Measurements from ENCODE around the gene KSR1.
A peak's percentile ranks its signal among the peaks of the same experiment; 100 is the strongest.
"Not testable (repeated sequence)": the region's sequence is repeated elsewhere in the genome, so short reads cannot be mapped to it uniquely, and the experiment has no call there.

KSR1 gene

DNA sequence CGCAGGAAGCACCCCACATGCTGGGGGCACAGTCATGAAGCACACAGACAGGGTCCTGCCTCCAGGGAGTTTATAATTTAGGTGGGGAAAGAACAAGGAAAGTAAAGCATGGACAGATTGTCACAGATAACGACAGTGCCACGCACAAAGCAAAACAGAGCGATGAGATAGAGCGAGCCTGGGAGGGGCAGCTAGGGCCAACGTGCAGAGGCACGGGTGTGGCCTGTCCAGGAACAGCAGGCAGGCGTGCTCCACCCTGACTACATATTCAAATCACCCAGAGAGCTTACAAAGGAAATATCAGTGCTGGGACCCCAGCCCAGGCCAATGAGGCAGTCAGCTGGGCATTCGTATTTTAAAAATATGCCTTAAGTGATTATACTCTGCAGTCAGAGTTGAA lies 191.5 kb downstream of the KSR1 start:
- DNase-seq: no peak

DNA sequence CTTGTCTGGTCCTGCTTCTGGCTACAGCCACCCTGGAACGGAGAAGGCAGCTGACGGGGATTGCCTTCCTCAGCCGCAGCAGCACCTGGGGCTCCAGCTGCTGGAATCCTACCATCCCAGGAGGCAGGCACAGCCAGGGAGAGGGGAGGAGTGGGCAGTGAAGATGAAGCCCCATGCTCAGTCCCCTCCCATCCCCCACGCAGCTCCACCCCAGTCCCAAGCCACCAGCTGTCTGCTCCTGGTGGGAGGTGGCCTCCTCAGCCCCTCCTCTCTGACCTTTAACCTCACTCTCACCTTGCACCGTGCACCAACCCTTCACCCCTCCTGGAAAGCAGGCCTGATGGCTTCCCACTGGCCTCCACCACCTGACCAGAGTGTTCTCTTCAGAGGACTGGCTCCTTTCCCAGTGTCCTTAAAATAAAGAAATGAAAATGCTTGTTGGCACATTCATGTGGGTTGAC lies 192.9 kb downstream of the KSR1 start:
- not testable (repeated sequence) for DNase-seq

DNA sequence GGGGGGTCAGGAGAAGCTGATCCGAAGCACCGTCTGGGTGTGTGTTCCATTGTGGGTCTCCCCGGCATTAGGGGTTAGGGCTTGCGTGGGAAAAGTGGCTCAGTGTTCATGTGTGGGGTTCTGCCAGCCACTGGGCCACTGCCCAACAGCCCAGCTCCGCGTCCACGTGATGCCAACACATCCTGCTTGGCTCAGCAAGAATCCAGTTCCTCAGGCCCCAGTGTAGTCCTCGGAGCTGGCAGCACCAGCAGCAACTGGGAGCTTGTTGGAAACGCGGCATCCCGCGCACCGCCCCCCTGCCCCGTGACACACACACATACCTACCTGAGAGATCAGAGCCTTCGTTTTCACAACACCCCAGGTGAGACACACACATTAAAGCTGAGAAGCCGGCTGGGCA lies 193.7 kb downstream of the KSR1 start:
- no peak for DNase-seq

DNA sequence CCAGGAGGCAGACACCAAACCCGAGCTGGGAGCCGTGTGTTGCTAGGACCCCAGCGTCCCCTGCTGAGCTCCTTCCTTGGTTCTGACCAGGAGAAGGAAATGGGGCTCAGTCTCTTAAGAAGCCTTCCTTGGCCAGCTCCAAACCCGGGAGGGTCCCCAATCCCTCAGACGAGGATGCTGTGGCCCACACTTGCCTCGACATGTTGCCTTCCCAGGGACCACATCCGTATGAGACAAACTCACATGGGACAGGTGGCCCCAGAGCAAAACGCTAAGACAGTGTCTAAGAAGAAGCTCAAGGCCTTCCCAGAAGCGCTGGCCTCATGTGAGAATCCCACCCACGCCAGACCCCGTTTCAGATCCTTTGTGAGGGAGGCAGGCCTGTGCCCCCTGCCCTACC lies 194.6 kb downstream of the KSR1 start:
- no peak for DNase-seq

DNA sequence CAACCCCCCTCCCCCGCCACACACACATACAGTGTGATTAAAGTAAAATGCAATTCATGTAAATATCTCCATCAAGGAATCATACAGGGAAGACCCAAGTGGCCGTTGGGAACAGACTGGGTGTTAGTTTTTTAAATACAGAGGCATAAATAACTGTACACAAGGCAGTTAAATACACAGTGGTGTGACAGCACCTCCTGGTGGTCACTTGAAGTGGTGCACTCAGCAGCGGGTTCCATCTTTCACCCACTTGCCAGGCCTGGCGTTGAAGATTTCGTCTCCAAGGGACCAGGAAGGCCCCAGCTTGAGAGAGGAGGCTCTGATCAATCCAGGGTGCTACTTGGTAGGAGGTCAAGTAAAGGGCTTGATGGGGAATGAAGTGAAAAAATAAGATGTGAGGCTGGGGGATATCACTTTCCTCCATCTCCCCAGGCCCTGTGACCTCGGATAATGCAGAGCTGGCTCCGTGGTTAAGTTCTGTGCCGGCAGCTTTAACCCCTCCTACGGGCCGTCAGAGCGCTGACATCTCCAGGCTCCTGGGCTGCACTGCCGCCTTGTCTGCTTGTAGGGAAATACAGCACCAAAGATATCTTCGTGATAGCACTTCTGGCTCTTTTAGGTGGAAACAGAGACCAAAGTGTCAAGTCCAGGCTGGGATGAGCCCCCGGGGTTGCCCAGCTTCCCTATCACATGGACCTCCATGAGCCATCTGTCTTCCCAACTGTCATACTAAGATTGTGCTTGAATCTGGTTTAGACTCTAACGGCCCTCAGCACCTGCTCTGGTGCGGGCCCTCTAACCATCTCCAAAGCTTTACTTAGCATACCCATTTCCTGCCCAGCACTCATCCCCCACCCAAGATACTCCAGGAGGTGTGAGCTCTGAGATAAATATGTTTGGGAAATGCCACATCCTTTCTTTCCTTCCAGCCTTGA lies 195.4 kb downstream of the KSR1 start:
- peak; percentile 28 for DNase-seq

DNA sequence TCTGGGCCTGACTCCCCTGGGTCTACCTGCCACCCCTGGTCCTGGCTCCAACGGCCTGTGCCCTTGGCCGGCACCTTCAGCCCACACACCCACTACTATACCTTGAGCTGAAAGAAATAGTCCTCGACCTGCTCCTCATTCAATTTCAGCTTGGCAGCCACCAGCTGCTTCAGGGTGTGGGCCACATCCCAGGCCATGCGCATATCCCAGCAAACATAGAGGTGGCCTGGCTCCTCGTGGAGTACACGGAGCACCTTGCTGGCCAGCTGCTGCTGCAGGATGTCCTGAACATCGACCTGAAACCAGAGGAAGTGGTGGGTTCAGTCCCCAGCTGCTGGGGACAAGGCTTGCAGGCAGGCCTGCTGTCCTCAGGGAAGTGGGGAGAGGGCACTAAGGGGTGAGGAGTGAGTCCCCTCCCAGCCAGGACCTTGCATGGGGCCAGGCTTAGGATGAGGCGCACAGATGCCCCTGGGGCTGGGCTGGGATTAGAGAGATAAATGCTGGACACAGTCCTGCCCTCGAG lies 197.3 kb downstream of the KSR1 start:
- DNase-seq: not testable (repeated sequence)

DNA sequence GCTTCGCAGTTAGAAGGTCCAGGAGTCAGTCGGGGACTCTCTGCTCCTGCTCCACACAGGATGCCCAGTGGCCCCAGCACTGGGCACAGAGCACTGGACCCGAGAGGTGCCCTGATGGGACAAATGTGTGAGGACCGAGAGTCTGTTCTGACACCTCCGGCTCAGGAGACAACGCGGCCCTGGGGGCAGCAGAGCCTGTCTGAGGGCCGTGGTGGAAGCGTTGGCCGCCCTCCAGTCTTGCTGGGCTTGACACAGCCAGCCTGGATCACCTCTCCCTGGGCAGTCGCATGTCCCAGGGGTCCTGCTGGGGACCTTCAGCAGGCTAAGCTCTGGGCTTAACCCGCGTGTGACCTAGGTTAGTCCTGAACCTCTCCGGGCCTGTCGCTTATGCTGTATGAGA lies 197.9 kb downstream of the KSR1 start:
- no peak for DNase-seq

DNA sequence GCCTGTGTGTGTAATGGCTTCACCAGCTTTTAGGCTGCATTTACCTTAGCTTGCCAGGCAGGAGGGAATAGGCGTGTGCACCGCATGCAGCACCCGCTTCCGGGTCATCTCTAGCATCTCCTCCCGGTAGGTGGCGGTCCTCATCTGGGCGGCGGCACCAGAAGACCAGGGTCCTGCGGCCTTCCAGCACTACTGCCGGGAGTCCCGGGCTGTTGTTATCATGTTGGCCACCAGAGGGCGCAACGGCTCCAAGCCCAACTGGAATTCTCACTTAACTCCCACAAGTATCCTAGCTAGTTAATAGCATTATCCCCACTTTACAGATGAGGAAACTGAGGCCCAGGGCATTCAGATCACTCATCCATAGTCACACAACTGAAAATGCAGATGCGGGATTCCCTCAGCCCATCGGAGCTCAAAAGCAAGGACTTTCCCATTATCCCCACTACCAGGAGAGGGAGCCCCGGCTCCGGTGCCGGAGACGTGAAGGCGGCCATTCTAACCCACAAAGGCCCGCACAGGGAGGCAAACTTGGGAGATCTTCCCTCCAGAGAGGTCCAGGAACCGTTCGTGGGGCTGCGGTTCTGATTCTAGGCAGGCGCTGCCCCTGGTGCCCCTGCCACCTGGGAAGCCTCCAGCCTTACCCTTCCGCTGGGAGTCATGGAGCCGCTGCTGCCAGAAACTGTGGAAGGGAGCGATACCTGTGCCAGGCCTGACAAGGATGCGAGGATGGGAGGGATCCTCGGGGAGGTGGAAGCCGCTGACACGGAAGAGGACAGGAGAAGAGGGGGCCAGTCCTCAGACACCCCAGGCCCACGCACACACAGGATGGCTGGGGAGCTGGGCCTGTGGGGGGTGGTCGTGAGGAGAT lies 198.6 kb downstream of the KSR1 start:
- DNase-seq: peak; percentile 77

DNA sequence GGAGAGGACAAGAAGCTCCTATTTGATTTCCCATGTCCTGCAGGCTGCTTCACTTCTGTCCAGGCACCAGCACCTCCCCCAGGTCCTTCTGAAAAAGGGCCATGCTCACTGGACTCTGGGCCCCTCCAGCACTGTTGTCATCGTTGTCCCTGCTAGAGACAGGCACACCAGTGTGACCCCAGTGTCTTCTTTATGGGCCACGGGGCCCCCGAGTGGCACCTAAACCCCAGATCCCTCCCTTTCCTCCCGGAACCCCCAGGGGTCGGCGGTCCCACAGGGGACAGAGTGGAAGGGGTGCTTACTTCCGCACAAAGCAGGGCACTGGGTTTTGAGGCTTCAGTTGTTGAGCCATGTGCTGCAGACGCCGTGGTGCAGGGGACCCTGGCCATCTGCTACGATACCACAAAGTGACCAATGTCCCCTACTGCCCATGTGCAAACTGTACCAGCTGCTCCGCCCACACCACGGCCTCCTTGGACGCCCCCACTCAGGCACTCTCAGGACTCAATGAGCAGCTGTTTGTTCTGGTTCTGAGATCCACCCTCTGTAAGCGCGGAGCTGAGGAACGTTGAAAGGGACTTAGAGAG lies 199.4 kb downstream of the KSR1 start:
- not testable (repeated sequence) for DNase-seq

DNA sequence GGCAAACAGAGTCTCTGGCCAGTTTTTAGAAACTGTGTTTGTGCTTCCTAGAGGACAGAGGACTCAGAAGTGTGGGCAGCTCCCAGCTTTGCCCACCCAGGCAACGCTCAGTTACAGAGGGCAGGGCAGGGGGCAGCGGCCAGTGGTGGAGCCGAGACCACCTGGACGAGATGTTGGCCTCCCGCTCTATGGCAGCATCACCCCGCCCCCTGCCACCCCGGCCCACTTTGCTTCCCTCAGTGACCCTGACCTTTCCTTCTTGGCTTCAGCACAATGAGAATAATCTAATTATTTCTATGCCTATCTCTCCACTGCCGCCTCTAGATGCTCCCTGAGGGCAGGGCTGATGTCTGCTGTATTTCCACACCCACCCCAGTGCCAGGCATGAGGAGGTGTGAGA lies 200.4 kb downstream of the KSR1 start:
- not testable (repeated sequence) for DNase-seq

DNA sequence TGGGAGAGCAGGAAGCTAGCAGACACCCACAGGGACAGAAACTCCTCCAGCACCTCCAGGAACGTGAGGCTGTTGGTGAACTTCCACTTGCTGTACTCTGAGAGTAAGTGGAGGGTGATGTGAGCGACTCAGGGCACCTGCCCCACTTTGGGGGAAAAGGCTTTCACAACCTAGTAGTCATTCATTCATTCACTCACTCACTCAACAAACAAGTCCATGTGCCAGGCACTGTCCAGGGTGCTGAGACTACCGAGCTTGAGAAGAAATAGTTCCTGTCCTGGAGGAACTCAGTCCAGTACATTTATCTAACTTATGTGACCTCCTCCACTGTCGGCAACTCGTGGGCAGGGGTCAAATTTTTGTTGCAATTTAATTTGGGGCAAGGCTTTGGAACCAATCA lies 201.4 kb downstream of the KSR1 start:
- DNase-seq: no peak

DNA sequence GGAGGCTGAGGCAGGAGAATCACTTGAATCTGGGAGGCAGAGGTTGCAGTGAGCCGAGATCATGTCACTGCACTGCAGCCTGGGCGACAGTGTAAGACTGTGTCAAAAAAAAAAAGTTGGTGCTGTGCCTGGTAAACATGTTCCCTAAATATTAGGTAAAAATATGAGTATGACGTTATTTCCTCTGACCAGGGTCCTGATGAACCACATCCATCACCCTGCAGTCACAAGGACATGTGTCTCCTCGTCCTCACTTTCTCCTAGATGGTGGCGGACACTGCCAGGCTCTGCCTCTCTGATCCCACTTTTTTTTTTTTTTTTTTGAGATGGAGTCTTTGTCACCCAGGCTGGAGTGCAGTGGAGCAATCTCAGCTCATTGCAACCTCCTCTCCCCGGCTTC lies 203.4 kb downstream of the KSR1 start:
- no peak for DNase-seq

DNA sequence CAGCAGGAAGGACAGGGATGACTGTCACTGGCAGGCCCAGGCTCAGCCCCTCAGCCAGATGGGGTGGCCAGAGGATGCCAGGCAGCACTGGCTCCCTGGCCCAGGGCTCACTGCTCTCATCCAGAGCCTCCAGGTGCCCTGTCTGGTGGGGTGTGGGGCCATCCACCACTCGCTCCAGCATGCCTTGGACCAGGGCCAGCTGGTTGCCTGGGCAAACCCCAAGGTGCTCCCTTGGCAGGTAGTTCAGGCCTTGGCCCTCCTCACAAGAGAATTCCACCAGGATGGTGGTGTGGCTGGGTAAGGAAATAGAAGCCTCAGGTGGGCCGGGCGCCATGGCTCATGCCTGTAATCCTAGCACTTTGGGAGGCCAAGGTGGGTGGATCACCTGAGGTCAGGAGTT lies 204.2 kb downstream of the KSR1 start:
- no peak for DNase-seq

DNA sequence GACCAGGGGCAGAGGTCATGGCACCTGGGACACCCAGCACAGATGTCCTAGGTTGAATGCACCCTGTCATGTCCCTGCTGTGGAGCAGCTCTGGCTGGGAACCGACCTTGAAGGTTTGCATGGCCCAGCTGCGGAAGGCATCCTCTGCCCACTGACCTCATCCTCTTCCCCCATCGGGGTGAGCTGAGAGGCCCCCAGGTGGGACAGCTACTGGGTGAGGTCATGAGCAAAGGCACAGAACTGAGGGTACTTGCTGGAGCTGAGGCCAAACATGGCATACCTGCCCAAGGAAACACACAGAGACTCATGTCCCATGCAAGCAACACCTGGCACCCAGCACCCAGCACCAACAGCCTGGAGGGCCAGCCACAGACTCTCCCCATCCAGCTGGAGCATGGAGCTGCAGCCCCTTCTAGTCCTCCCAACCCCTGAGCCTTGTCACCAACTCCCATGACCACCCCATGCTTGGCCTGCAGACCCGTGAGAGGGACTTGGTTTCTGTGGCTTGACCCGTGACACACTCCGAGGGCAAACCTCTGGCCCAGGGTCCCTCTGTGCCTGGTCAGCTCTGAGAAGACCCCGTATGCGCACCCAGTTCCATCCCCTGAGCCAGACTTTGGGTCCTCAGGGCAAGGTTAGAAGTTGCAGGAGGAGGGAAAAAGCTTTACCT lies 207.8 kb downstream of the KSR1 start:
- DNase-seq: no peak

DNA sequence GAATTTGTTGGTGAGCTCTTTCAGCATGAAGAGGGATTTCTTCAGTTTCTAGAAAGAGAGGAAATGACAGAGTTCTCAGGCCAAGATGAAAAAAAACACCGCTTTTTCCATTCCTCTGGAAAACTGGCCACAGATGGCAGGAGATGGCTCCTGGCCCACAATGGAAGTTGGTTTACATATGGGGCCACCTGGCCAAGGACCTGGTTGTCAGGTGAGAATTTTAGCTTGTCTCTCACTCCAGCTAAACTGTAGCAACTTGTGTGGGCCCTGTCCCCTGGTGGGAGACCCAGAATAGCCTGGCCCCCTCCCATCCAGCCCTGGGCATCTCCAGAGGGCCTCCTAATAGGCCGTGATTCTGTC lies 208.3 kb downstream of the KSR1 start:
- no peak for DNase-seq

DNA sequence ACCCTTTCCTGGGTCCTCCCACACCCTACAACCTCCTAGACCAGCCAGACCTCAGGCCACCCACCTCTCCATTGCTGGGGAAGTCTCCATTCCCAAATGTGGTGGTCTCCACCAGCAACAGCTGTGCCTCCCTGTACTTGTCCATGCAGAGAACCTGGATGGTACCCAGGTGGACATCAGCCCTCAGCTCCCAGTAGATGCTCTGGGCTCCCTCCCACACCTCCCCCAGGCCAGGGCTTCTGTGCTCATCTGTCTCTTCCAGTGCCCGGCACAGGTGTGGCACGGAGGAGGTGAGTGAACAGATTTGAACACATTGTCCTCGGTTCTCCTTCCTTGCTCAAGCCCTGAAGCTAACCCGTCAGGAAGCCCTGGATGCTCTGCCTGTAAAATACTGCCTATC lies 209.3 kb downstream of the KSR1 start:
- DNase-seq: no peak

DNA sequence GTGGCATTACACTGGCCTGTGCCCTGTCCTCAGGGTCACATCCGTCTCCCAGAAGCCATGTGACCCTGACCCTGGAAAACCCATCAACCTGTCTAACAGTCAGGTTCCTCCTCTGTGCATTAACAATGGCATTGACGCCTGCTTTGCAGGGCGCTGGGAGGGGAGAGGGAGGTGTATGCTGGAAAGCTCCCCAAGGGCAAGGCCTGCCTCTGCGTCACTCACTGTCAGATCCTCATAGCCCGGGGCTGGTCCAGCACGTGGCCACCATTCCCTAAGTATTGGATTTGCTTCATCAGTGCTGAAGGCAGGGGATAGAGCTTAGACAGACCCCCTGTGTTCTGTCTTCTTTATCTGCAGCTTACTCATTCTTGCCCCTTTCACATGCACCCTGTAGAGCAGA lies 210.0 kb downstream of the KSR1 start:
- not testable (repeated sequence) for DNase-seq

DNA sequence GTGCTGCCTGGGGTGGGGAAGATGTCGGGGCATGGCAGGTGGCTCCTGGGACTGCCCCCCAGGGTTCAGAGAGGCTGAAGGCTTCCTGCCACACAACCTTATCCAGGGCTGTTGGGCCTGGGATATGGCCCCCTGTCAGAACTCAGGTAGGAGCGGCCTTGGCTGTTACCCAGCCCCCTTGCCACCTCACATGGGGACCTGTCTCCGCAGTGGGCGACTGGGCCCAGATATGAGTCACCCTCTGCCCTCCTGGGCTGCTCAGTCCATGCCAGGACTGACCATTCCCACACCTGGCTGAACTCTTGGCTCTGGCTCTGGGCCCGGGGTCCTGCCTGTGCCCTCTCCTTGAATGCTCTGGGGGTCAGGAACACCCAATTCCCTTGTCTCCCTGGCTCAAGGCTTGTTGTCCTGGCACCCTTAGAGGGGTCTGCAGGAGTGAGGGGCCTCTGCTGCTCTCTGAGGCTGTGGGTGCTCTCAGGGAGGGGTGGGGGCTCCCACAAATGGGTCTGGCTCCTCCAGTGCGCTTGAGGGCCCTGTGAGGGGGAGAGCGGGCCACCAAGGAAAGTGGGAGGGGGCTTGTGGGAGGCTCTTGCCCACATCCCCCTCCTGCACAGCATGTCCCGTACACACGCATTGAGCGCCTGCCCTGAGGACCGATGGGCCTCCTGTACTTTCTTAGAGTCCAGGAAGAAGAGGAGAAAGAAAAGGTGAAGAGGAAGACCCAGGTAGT lies 210.7 kb downstream of the KSR1 start:
- no peak for DNase-seq

DNA sequence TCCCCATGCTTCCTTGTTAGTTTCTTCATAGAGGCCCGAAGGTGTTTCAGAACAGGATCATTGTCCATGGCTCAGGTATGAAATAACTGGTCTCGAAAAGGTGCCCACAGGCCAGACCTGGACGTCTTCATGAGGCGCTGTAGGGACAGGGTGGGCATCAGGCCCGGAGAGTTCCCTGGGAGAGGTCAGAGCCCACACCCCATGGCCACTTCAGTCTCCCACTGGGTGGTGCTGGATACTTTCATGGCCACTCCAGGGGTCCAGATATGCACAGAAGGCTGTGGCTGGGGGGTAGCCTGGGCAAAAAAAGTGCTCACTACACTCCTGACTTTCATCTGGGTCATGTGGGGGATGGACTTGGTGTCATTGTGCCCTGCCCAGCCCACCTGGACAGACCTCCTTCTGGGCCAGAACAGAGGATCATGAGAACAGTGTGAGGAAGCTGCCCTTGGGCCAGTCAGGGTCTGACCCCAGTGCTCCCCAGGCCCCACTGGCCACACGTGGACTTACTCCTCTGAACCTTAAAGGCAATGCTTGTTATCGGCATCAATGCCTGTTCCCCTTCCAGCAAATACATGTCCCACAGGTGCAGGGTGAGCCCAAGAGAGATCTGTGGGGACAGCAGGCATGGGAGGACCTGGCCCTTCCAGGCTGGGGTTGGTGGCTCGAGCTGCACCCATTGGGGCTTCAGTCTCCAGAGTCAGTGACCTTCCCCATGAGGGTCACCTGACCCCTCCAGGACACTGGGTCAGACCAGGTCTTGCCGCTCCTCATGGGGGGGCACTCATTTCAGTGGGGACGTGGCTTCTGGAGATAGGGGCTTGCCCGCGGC lies 211.6 kb downstream of the KSR1 start:
- no peak for DNase-seq

DNA sequence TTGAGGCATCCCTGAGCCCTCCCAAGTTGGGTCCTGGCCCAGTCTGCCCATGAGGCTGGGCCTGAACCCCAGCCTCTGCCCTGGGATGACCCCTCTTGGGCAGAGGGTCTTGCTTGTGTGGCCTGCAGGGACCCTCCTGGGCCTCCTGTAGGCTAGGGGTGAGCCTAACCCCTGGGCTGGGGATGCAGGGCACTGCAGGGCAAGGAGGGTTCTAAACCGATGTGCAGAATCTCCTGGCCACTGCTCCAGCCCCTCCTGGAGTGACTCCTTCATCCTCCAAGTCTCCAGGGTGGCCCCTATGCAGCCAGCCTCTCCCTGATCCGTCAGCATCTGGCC lies 212.2 kb downstream of the KSR1 start:
- no peak for DNase-seq

DNA sequence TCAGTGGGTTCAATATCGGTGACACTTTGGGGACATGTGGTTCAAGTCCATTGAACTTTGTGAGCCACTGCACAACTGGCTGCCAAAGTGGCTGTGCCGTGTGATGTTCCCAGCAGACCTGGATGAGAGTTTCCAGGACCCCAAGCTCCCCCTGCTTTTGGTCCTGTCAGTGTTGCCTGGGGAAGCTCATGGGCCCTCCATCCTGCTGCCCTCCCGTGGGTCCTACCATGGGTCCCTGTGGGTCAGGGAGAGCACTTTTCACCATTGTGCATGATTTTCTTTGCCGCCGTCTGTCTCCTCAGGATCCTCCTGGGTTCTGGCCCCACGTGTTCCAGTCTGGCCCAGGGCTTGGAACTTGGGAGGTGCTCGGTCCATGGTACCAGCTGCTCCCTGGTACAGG lies 212.9 kb downstream of the KSR1 start:
- no peak for DNase-seq

Measured in NCI-H146 (cell line).